Jurkat, Clone E6-1 (cell line): ENCODE measurements around the gene BTK.

ENCODE experiments used
- DNase-seq: peaks from one replicate; pipeline ENCODE4 v3.0.0-alpha.2; 2011; ENCODE audit warnings: low read depth, low spot score
- H3K4me3 ChIP-seq: 2 replicates; pipeline ENCODE4 v1.5.1; 2011; ENCODE audit warnings: mild to moderate bottlenecking, low read length, control low read depth, moderate library complexity

Gene BTK

GRCh38 chrX:101395789-101396188, 9.8 kb upstream of the BTK start:
- H3K4me3 ChIP-seq, result no peak overlapping the region
- DNase-seq, result no peak

DNA sequence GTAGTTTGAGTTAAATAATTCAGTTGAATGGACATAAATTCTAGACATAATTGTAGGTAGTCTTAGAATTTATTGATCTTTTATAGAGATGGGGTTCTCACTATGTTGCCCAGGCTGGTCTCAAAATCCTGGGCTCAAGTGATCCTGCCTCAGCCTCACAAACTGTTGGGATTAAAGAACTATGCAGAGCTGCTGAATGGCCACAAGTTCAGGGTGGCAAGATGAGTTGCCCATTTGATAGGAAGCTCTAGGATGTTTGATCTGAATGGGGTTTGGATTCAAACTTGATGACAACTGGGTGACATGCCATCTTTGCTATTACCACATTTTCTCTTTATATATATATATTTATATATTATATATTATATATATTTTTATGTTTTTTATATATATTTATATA, 8.4 kb upstream of the BTK start:
- DNase-seq, result no peak
- no peak overlapping the region for H3K4me3 ChIP-seq

DNA sequence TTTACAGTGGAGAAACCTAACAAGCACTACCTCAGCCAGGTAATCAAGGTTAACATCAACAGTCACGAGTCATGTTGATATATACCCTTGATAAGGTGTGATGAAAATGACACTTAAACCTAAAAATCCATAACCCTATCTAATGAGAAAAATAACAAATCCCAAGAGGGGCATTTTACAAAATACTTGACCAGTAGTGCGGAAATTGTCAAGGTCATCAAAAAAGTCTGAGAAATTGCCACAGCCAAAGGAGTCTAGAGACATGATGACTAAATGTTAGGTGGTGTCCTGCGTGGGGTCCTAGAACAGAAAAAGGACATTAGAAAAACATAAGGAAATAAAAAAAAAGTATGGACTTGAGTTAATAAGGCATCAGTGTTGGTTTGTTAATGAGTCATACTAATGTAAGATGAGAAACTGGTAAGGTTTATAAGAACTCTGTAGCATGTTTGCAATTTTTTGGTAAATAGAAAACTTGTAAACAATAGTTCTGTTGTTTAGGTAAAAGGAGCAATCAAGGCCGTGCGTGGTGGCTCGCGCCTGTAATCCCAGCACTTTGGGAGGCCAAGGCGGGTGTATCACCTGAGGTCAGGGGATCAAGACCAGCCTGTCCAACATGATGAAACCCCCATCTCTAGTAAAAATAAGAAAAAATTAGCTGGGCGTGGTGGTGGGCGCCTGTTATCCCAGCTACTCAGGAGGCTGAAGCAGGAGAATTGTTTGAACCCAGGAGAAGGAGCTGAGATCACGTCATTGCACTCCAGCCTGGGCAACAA, 7.7 kb upstream of the BTK start:
- no peak overlapping the region for H3K4me3 ChIP-seq
- no peak for DNase-seq

DNA sequence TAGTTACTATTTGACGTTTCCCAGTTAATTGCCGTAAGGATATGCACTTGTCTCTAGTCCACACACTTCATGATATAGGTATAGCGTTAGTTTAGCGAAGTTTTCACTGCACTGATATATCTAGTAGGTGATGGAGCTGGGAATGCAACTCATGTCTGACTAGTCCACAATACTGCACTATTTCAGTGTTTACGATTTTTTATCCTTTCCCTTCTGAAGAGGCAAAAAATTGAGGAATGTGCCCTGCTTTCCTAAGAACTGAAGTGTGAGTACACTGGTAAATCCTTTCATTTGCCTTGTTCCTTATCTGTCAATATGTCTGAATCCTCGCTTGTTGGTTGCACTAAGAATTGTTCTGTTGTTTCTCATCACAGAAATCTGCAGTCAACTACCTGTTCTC, 5.8 kb upstream of the BTK start:
- no peak for DNase-seq
- peak overlapping the region; percentile 75 for H3K4me3 ChIP-seq

- peak within 1 kb of the TSS; percentile 75 for H3K4me3 ChIP-seq
- DNase-seq, result peak; percentile 92
Measured at GRCh38 chrX:101390664-101391525, 4.9 kb upstream of the BTK start, which contains the start of gene RPL36A. TSS of gene RPL36A (plus strand) at chrX:101391011. CDS start at chrX:101391044, 33 bp downstream.

DNA sequence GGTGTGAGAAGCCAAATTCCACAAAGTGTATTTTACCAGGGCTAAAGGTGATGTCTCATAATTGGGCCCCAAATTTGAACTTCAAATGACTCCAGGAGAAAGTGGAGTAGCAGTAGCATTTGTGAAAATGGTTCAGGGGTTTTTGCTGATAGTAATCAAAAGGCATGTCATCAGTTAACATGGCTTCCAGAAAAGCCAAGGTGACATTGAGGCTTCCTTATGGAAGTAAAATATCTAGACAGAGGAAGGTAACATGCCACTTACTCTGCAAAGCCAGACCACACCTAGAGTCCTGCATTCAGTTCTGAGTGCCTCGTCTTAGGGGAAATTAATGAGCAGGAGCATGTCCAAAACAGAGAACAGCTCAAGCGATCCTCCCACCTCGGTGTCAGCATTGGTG, 2.6 kb upstream of the BTK start:
- no peak for DNase-seq
- no peak overlapping the region for H3K4me3 ChIP-seq

DNA sequence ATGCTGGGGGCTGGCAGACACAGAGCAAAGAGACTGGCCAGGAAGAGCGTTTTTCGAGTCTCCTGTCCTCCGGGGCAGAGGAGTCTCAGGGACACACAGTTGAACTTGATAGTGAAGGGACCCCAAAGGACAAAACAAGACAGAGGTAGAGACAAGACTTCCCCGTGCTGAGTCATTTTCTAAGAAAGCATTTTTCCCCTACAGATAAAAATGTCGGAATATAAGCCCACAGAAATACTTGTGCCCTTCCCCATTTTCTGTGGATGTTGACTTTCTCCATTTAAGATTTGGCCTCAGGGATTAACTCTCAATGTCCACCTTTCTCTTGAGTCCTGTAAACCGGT, 523 bp upstream of the BTK start:
- no peak overlapping the region for H3K4me3 ChIP-seq
- no peak for DNase-seq

DNA sequence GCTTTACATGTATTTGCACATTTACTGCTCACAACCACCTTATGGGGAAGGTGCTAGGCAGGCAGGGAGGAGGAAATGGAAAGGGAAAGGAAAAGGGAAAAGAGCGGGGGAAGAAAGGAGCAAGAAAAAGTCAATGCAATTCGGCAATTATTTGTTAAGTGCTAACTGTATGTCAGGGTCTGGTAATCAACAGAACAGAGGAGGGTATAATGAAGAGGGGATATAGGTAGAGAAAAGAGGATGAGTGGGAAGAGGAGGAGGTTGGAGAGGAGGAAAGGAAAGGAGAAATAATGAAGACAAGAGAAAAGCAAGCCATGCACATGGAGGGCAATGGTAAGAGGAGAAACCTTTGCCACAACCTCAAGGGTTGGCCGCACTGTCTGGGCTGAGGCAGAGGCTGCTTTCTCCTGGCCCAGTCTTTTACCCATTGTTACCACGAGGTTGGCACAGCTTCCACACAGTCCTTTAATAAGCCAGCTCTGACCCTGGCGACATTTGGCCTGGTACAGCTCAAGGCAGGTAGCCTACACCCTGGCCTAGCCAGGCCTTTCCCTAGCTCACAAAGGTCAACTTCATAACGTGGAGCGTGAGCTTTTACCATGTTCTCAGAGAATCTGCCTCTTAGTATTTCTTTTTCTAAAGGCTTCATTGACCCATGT, 836 bp downstream of the BTK start:
- no peak overlapping the region for H3K4me3 ChIP-seq
- DNase-seq, result no peak

DNA sequence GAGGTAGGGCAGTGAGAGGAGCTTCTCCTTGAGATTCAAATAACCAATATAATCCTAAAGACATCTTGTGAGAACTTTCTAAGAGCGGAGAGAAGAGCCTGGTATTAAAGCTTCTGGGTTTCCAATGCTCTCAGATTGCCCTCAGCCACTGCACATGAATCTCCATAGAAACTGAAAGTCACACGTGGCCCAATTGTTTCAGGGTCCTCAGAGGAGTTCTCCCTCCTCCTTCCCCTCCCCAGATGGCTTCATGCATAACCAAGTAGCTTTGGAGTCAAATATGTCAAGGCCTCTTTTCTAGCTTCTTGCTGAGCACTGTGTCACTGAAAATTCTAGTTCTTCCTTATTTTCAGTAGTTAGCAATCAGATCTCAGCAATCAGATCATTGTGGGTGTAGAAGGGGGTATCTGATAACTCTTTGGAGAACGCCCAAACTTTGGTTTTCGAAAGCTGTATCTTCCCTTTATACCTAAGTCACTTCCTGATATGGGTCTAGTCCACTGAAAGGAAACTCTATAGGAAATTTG, 2.2 kb downstream of the BTK start:
- H3K4me3 ChIP-seq, result no peak overlapping the region

GRCh38 chrX:101377547-101377946, 8.4 kb downstream of the BTK start:
- DNase-seq, result no peak
- H3K4me3 ChIP-seq, result no peak overlapping the region

More for the DNA sequence above, 2.2 kb downstream of the BTK start:
- no peak for DNase-seq

GRCh38 chrX:101370888-101371504, 15.0 kb downstream of the BTK start:
- no peak overlapping the region for H3K4me3 ChIP-seq
- no peak for DNase-seq

GRCh38 chrX:101369687-101370086, 16.3 kb downstream of the BTK start:
- no peak for DNase-seq
- no peak overlapping the region for H3K4me3 ChIP-seq

DNA sequence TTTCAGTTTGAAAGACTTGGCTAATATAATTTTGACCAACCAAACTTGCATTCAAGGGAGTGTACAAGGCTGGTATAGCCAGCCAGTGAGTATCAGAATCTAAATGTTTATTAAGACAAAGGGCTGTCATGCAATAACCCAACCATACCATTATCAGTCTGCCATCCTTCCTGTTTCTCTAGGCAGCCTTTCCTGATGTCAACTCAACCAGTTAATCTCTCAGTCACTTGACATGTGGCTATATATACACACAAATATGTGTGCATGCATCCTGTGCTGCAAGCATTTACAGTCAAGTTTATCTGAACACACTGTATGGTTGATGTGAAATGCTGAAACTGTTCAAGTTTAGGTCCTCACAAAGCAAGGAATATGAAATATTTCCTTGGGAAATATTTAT, 17.2 kb downstream of the BTK start:
- no peak overlapping the region for H3K4me3 ChIP-seq
- no peak for DNase-seq

GRCh38 chrX:101365301-101365795, 20.6 kb downstream of the BTK start:
- DNase-seq, result no peak

DNA sequence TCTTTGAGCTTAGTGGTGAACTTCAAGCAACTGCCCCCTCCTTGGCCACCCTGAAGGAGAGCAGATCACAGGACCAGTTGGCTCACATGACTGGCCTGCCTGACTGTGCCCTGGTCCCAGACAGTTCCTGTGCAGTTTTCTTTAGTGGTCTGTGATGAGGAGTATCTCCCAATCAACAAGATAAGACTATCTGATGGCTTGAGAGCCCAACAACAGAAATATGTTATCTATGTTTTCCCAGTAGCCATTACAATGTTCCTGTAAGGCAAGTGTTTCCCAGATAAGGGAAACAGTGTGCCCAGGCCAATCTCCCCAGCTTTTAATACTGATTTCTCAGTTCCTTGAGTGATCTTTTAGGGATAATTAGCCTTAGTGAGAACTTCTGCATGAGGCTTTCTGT, 23.2 kb downstream of the BTK start:
- H3K4me3 ChIP-seq, result no peak overlapping the region
- no peak for DNase-seq

More at GRCh38 chrX:101365301-101365795, 20.6 kb downstream of the BTK start:
- H3K4me3 ChIP-seq, result no peak overlapping the region

DNA sequence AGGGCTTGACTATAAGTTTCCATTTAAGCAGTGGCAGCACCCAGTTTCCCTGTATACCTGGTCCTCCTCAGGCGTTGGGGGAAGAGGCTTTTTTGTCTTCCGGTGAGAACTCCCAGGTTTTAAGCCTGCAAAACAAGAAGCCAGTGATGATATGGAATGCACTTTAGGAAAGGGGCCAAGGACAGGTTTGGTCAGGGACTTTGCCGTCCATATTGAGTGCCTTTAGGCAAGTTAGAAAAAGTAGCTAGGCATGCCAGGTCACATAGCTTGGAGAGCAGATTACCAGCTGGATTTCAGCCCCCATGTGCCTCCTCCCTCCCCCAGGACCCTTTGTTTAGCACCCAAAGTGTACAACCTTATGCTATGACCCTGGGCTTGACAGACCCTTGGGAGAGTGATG, 23.9 kb downstream of the BTK start:
- no peak overlapping the region for H3K4me3 ChIP-seq
- DNase-seq, result no peak

GRCh38 chrX:101360390-101360789, 25.6 kb downstream of the BTK start:
- DNase-seq, result no peak
- no peak overlapping the region for H3K4me3 ChIP-seq

DNA sequence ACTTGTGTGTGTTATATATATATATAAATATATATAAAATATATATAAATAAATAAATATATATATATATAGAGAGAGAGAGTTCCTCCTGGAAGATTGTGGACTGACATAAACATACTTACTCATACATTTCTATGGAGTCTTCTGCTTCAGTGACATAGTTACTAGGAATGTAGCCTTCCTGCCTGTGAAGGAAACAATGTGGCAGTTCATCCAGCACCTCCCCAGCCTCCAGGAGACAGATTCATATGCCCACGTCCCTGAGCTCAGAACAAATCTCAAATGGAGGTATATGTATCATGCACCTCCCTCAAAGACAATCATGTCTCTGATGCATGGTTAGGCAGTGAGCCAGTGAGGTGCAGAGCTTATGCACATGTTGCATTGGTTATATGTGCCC, 26.0 kb downstream of the BTK start:
- H3K4me3 ChIP-seq, result no peak overlapping the region
- DNase-seq, result no peak

DNA sequence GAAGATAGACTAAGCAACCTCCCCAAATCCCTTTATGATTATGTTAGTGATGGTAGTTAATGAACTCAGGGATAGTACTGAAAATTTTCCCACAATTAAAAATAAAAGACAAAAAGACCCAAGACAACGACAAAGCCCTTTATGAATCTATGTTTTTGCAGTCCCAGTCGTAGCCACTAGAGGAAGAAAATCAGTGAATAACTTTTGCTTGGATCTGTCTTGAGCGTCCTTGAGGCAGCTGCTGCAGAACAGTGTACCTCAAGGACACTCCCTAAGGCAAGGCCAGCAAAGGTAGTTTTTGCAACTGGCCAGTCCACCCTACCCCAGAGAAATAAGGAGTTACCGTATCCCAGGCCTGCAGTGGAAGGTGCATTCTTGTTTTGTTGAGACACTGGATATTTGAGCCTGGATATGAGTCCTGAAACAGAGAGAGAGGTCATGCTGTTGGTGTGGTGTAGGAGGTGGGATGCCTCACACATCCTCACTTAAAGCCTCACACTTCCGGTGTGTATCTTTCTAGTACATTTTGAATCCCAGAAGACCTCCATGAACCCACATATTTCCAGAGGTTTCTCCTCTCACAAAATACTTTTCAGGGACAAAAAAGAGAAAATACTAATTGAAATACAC, 28.7 kb downstream of the BTK start:
- no peak overlapping the region for H3K4me3 ChIP-seq
- DNase-seq, result peak; percentile 32
